B cell (primary cell): ENCODE measurements around the gene PPP1R12C. TPM values are rescaled to one million over a fixed set of nuclear protein-coding genes. Genes with fewer than 3 reads are reported as not detected.

ENCODE experiments used
- ATAC-seq: fragments of 200-7000 bp; cut with Tn5 transposase; one replicate; pipeline ENCODE4 v1.10.0; 2021; ENCODE audit warnings: low read depth, mild to moderate bottlenecking, moderate number of reproducible peaks, moderate library complexity
- CTCF ChIA-PET: fragments of 350-600 bp; sonication (Branson Sonifier 250); formaldehyde crosslinking; loops from one replicate; lab custom pipeline; 2021; ENCODE audit warnings: antibody characterized with exemption, inconsistent platforms; lab: Charles Lee
- POLR2A ChIA-PET: fragments of 350-600 bp; sonication (Branson Sonifier 250); formaldehyde crosslinking; loops from one replicate; lab custom pipeline; 2021; ENCODE audit warnings: antibody characterized with exemption; lab: Charles Lee
- DNase-seq: peaks from one replicate; pipeline ENCODE4 v3.0.0; 2013
- H2AFZ ChIP-seq: 2 replicates; pipeline ENCODE4 v1.6.1; 2012; ENCODE audit warnings: mild to moderate bottlenecking, low read depth, low read length; ENCODE audit not compliant: insufficient read depth, poor library complexity, severe bottlenecking
- H3K27ac ChIP-seq, 2 donors: 1 replicate in 1 of 2; 2 replicates in 1 of 2; pipeline ENCODE4 v1.5.1; 2012 to 2013; ENCODE audit warnings: low read length in 2 of 2, mild to moderate bottlenecking in 2 of 2, moderate library complexity in 1 of 2
- H3K27me3 ChIP-seq, 4 experiments: fragments of 200-600 bp in 1 of 4; sonication (generic) in 1 of 4; replicated peaks in 1 of 4; 1 replicate in 2 of 4; 2 replicates in 2 of 4; pipeline versions ENCODE4 v1.6.1 to v1.7.0; 2013 to 2016; ENCODE audit warnings: low read length in 3 of 4, mild to moderate bottlenecking in 2 of 4, mixed read lengths in 1 of 4, moderate library complexity in 1 of 4; ENCODE audit not compliant: insufficient read depth in 4 of 4, control insufficient read depth in 3 of 4; ENCODE audit errors: control extremely low read depth in 1 of 4
- H3K36me3 ChIP-seq, 2 experiments: replicated peaks in 1 of 2; 1 replicate in 1 of 2; 2 replicates in 1 of 2; pipeline versions ENCODE4 v1.6.1 to v1.7.1; 2013; ENCODE audit warnings: low read length in 1 of 2; ENCODE audit not compliant: insufficient read depth in 2 of 2, control insufficient read depth in 1 of 2; ENCODE audit errors: control extremely low read depth in 1 of 2, extremely low read depth in 1 of 2
- H3K4me1 ChIP-seq, 2 donors: fragments of 200-600 bp in 1 of 2; sonication (generic) in 1 of 2; 1 replicate in 1 of 2; 2 replicates in 1 of 2; pipeline versions ENCODE4 v1.5.1 to v1.6.1; 2013 to 2017; ENCODE audit warnings: low read length in 2 of 2; ENCODE audit not compliant: control insufficient read depth in 2 of 2, insufficient read depth in 2 of 2
- H3K4me2 ChIP-seq: replicated peaks from 2 replicates; pipeline ENCODE3; 2012; ENCODE audit warnings: mild to moderate bottlenecking, low read depth, low read length; ENCODE audit not compliant: poor library complexity, severe bottlenecking
- H3K4me3 ChIP-seq, 5 experiments: fragments of 200-600 bp in 1 of 5; sonication (generic) in 1 of 5; 1 replicate in 3 of 5; 2 replicates in 2 of 5; pipeline versions ENCODE4 v1.5.1 to v1.7.0; 2011 to 2016; ENCODE audit warnings: low read length in 4 of 5, mild to moderate bottlenecking in 4 of 5, low read depth in 2 of 5, control low read depth in 1 of 5, moderate library complexity in 1 of 5; ENCODE audit not compliant: insufficient read depth in 1 of 5; ENCODE audit errors: control extremely low read depth in 1 of 5, extremely low read depth in 1 of 5
- H3K79me2 ChIP-seq: fragments of 200-600 bp; sonication (generic); one replicate; pipeline ENCODE4 v1.6.0; 2016; ENCODE audit warnings: low read length; ENCODE audit not compliant: control insufficient read depth, insufficient read depth
- H3K9ac ChIP-seq: fragments of 200-600 bp; sonication (generic); 2 replicates; pipeline ENCODE4 v1.6.1; 2017; ENCODE audit warnings: mild to moderate bottlenecking, low read length, moderate library complexity
- H3K9me3 ChIP-seq, 3 donors: one replicate each; pipeline versions ENCODE4 v1.6.1 to v1.7.1; 2013; ENCODE audit warnings: low read length in 2 of 3; ENCODE audit not compliant: control insufficient read depth in 2 of 3, insufficient read depth in 1 of 3; ENCODE audit errors: control extremely low read depth in 1 of 3
- H4K20me1 ChIP-seq: 2 replicates; pipeline ENCODE4 v1.6.0; 2012; ENCODE audit warnings: mild to moderate bottlenecking, low read length; ENCODE audit not compliant: insufficient read depth, control insufficient read depth, poor library complexity, severe bottlenecking
- H3K27ac Mint-ChIP-seq: one replicate; pipeline ENCODE4 v1.8.0; 2021; ENCODE audit warnings: mixed read lengths
- H3K27me3 Mint-ChIP-seq: one replicate; pipeline ENCODE4 v1.8.0; 2021; ENCODE audit warnings: mixed read lengths
- H3K4me1 Mint-ChIP-seq: one replicate; pipeline ENCODE4 v1.8.0; 2021; ENCODE audit warnings: mixed read lengths
- H3K4me3 Mint-ChIP-seq: one replicate; pipeline ENCODE4 v1.8.0; 2021; ENCODE audit warnings: mixed read lengths
- H3K9me3 Mint-ChIP-seq: one replicate; pipeline ENCODE4 v1.8.0; 2022; ENCODE audit warnings: mixed read lengths; ENCODE audit not compliant: insufficient read depth
- CTCF ChIP-seq: fragments of 200-600 bp; IDR thresholded peaks from one replicate; pipeline ENCODE4 v1.8.0; 2022; ENCODE audit warnings: antibody characterized with exemption, mild to moderate bottlenecking
- EZH2 ChIP-seq: IDR thresholded peaks from 2 replicates; pipeline ENCODE4 v1.6.1; 2012; ENCODE audit warnings: borderline replicate concordance, low read depth, mild to moderate bottlenecking, moderate library complexity, low read length; ENCODE audit not compliant: insufficient read depth, poor library complexity, severe bottlenecking
- WGBS: methylation state at CpG from one replicate; pipeline ENCODE4 v1.1.5; 2013; ENCODE audit warnings: missing lambda C conversion rate; ENCODE audit not compliant: insufficient coverage; 5-methylcytosine and 5-hydroxymethylcytosine counted together
- intact Hi-C: fragments of 100-400 bp; cut with micrococcal nuclease; formaldehyde crosslinking; loops from one replicate; pipeline ENCODE4 v1.10.0; 2022
- polyA plus RNA-seq: library from polyadenylated mRNA; depleted of rRNA; stranded (reverse); fragments of >200 nt; gene quantifications from 2 replicates; pipeline ENCODE4 v1.2.3, GENCODE V29; 2012
- total RNA-seq, 2 donors: library from RNA; stranded (reverse); fragments of 120-200 nt in 1 of 2; gene quantifications; 1 replicate in 1 of 2; 2 replicates in 1 of 2; pipeline versions ENCODE4 v1.2.3 to v1.2.4, GENCODE V29; 2013 to 2022

The PPP1R12C gene
- total and polyA plus RNA-seq, 2 donors (not counting 1 experiment from before 2014, with no cell fraction given) = 145 to 179 TPM

GRCh38 chr19:55085923-55086715, 31.3 kb downstream of the PPP1R12C start:
- Mint-ChIP-seq H3K27ac (no peak overlapping the region), H3K4me3 (peak overlapping the region; percentile 49), H3K4me1 (peaks cover 44% of the 10 kb centered on the region), H3K27me3 (peaks cover 55% of the 10 kb centered on the region), H3K9me3 (peaks cover 3% of the 10 kb centered on the region)
- Histone ChIP-seq H3K79me2 (no peaks in the 10 kb centered on the region), H3K4me3 (no peak overlapping the region), H3K9me3 (peaks cover 0 to 46% (median 0%) of the 10 kb centered on the region in 3 donors), H3K27me3 (peaks cover 0 to 72% (median 26%) of the 10 kb centered on the region in 4 experiments), H2AFZ (no peak overlapping the region), H3K4me2 (peak overlapping the region; percentile 87), H3K9ac (no peak overlapping the region), H3K27ac (no peak overlapping the region), H4K20me1 (peaks cover 29% of the 10 kb centered on the region), H3K36me3 (peaks cover 0 to 5% of the 10 kb centered on the region in 2 experiments), H3K4me1 (peaks cover 34 to 37% of the 10 kb centered on the region in 2 donors)
- ChIA-PET CTCF (interaction anchor here (1.2 to 1.3 kb wide), 2 partner anchors 16 to 547 kb away, joined by 3 to 5 read pairs; no protein-coding TSS in a partner anchor), POLR2A (interaction anchor here (1.6 kb wide), 1 partner anchor 30 kb away, joined by 3 read pairs; no protein-coding TSS in a partner anchor)
- no peak for ATAC-seq
- no peak for DNase-seq
- intact Hi-C loops = no loop called here
- 34% methylated on average over 33 of the region's 35 CpGs for WGBS
- TF ChIP-seq EZH2 (no peak), CTCF (no peak)

GRCh38 chr19:55084416-55084815, 33.0 kb downstream of the PPP1R12C start:
- H3K4me3 ChIP-seq = no peak overlapping the region
- ATAC-seq = no peak
- peaks cover 0 to 63% (median 3%) of the 10 kb centered on the region in 3 donors for H3K9me3 ChIP-seq
- no peak overlapping the region for H3K4me3 Mint-ChIP-seq
- H3K27ac Mint-ChIP-seq = no peak overlapping the region
- peaks cover 64% of the 10 kb centered on the region for H3K27me3 Mint-ChIP-seq
- H3K36me3 ChIP-seq = no peaks in the 10 kb centered on the region
- 88% methylated on average over 10 of the region's 10 CpGs for WGBS
- H2AFZ ChIP-seq = no peak overlapping the region
- ChIA-PET CTCF (no interaction called here), POLR2A (no interaction called here)
- intact Hi-C loops = no loop called here
- TF ChIP-seq EZH2 (no peak), CTCF (no peak)
- peaks cover 26% of the 10 kb centered on the region for H4K20me1 ChIP-seq
- peaks cover 49 to 50% of the 10 kb centered on the region in 2 donors for H3K4me1 ChIP-seq
- H3K4me1 Mint-ChIP-seq = peaks cover 54% of the 10 kb centered on the region
- no peaks in the 10 kb centered on the region for H3K79me2 ChIP-seq
- no peak overlapping the region for H3K27ac ChIP-seq
- DNase-seq = no peak
- no peak overlapping the region for H3K9ac ChIP-seq
- peaks cover 0 to 89% (median 33%) of the 10 kb centered on the region in 4 experiments for H3K27me3 ChIP-seq
- H3K4me2 ChIP-seq = no peak overlapping the region
- H3K9me3 Mint-ChIP-seq = peaks cover 7% of the 10 kb centered on the region
